COR-L47 (cell line): ENCODE measurements around the gene SNRNP25.
A peak's percentile ranks its signal among the peaks of the same experiment; 100 is the strongest.

Source experiments
- DNase-seq: peaks from one replicate; lab custom pipeline; 2025; lab: John Stamatoyannopoulos, UW

SNRNP25 gene

GRCh38 chr16:104355-104754 is 50.7 kb downstream of the SNRNP25 start:
- no peak for DNase-seq

GRCh38 chr16:104928-105327 is 51.3 kb downstream of the SNRNP25 start:
- DNase-seq = no peak

- DNase-seq = no peak
Measured at GRCh38 chr16:105521-105920, 51.9 kb downstream of the SNRNP25 start.

- DNase-seq = peak; percentile 69
Measured at GRCh38 chr16:106623-107324, 53.1 kb downstream of the SNRNP25 start.
